ENCODE measurements around the gene PDGFB. TPM values are rescaled to one million over a fixed set of nuclear protein-coding genes. Genes with fewer than 3 reads are reported as not detected.

The PDGFB gene
- total RNA-seq, 4 donors from 2014 or later, result 2.7 to 7.5 (median 4.0) TPM

- no peak overlapping the region for H3K27ac ChIP-seq
- 72 to 73% methylated on average over 7 to 20 of the region's 20 CpGs for WGBS, 2 donors (ENCODE audit: low coverage in 1 of 2)
- H3K9me3 ChIP-seq, result no peaks in the 10 kb centered on the region
- in situ Hi-C loops (cut with MboI; ENCODE audit: low pct_ligation_motif_present in 1 of 4, low pct_unique_long_range_greater_than_20kb in 1 of 4, low sequenced_read_pairs in 3 of 4), result no loop called here
- no peaks in the 10 kb centered on the region for H3K4me1 ChIP-seq
- no peak overlapping the region for H3K4me3 ChIP-seq
- DNase-seq, result no peak
- no peaks in the 10 kb centered on the region for H3K27me3 ChIP-seq
- TF ChIP-seq EP300 (IDR thresholded peaks at IDR 0.05; ENCODE audit: low read depth) (no peak), POLR2AphosphoS5 (IDR thresholded peaks at IDR 0.05) (no peak), POLR2A (IDR thresholded peaks at IDR 0.05) (no peak), CTCF (IDR thresholded peaks at IDR 0.05) (no peak)
- intact Hi-C loops (cut with DNase I; ENCODE audit: low total_unique reads), result no loop called here
- H3K36me3 ChIP-seq, result no peaks in the 10 kb centered on the region
These were observed 21.6 kb downstream of the PDGFB start for GRCh38 chr22:39223091-39223710.

- Histone ChIP-seq H3K9me3 (no peaks in the 10 kb centered on the region), H3K27ac (no peak overlapping the region), H3K4me1 (no peaks in the 10 kb centered on the region), H3K4me3 (no peak overlapping the region), H3K36me3 (no peaks in the 10 kb centered on the region), H3K27me3 (no peaks in the 10 kb centered on the region)
- no peak for DNase-seq
- intact Hi-C loops (cut with DNase I; ENCODE audit: low total_unique reads), result no loop called here
- 71 to 90% methylated on average over 1 to 10 of the region's 10 CpGs for WGBS, 2 donors (ENCODE audit: low coverage in 1 of 2)
- TF ChIP-seq EP300 (IDR thresholded peaks at IDR 0.05; ENCODE audit: low read depth) (no peak), CTCF (IDR thresholded peaks at IDR 0.05) (no peak), POLR2AphosphoS5 (IDR thresholded peaks at IDR 0.05) (no peak), POLR2A (IDR thresholded peaks at IDR 0.05) (no peak)
- in situ Hi-C loops (cut with MboI; ENCODE audit: low pct_ligation_motif_present in 1 of 4, low pct_unique_long_range_greater_than_20kb in 1 of 4, low sequenced_read_pairs in 3 of 4), result no loop called here
These were observed 22.6 kb downstream of the PDGFB start for GRCh38 chr22:39221999-39222686.

- 59 to 67% methylated on average over 7 to 9 of the region's 9 CpGs for WGBS, 2 donors (ENCODE audit: low coverage in 1 of 2)
- Histone ChIP-seq H3K27me3 (no peaks in the 10 kb centered on the region), H3K4me1 (no peaks in the 10 kb centered on the region), H3K4me3 (no peak overlapping the region), H3K36me3 (no peaks in the 10 kb centered on the region), H3K9me3 (no peaks in the 10 kb centered on the region), H3K27ac (no peak overlapping the region)
- TF ChIP-seq CTCF (IDR thresholded peaks at IDR 0.05), result no peak
- TF ChIP-seq EP300 (IDR thresholded peaks at IDR 0.05; ENCODE audit: low read depth), result no peak
- TF ChIP-seq POLR2A (IDR thresholded peaks at IDR 0.05), result no peak
- no peak for TF ChIP-seq POLR2AphosphoS5 (IDR thresholded peaks at IDR 0.05)
- in situ Hi-C loops (cut with MboI; ENCODE audit: low pct_ligation_motif_present in 1 of 4, low pct_unique_long_range_greater_than_20kb in 1 of 4, low sequenced_read_pairs in 3 of 4) (no loop called here), intact Hi-C loops (cut with DNase I; ENCODE audit: low total_unique reads) (no loop called here)
- no peak for DNase-seq
These were observed 23.6 kb downstream of the PDGFB start for GRCh38 chr22:39220890-39221850.

GRCh38 chr22:39220450-39220849, 24.3 kb downstream of the PDGFB start:
- peaks cover 2% of the 10 kb centered on the region for H3K27me3 ChIP-seq
- no peak for DNase-seq
- intact Hi-C loops (cut with DNase I; ENCODE audit: low total_unique reads), result no loop called here
- no peak overlapping the region for H3K4me3 ChIP-seq
- H3K27ac ChIP-seq, result no peak overlapping the region
- in situ Hi-C loops (cut with MboI; ENCODE audit: low pct_ligation_motif_present in 1 of 4, low pct_unique_long_range_greater_than_20kb in 1 of 4, low sequenced_read_pairs in 3 of 4), result no loop called here
- H3K9me3 ChIP-seq, result no peaks in the 10 kb centered on the region
- H3K4me1 ChIP-seq, result no peaks in the 10 kb centered on the region
- TF ChIP-seq EP300 (IDR thresholded peaks at IDR 0.05; ENCODE audit: low read depth) (no peak), POLR2A (IDR thresholded peaks at IDR 0.05) (no peak), POLR2AphosphoS5 (IDR thresholded peaks at IDR 0.05) (no peak), CTCF (IDR thresholded peaks at IDR 0.05) (no peak)
- H3K36me3 ChIP-seq, result no peaks in the 10 kb centered on the region
- WGBS, 2 donors (ENCODE audit: low coverage in 1 of 2), result 91% methylated on average over 5 to 8 of the region's 8 CpGs

Measured in transverse colon (tissue), 4 donors.